Subcutaneous abdominal adipose tissue (tissue), 5 donors: ENCODE results near the gene POLR1G.

Experiments
- H3K27ac ChIP-seq: one replicate; pipeline ENCODE4 v1.7.0; 2013; ENCODE audit warnings: low read depth, mild to moderate bottlenecking, inconsistent platforms, low read length, moderate library complexity
- H3K27me3 ChIP-seq, 5 donors: one replicate each; pipeline ENCODE4 v1.7.0; 2013; ENCODE audit warnings: low read length in 5 of 5, inconsistent platforms in 1 of 5; ENCODE audit not compliant: control insufficient read depth in 5 of 5, insufficient read depth in 4 of 5
- H3K36me3 ChIP-seq, 5 donors: one replicate each; pipeline ENCODE4 v1.7.0; 2013; ENCODE audit warnings: low read length in 5 of 5; ENCODE audit not compliant: control insufficient read depth in 5 of 5, insufficient read depth in 5 of 5
- H3K4me1 ChIP-seq, 5 donors: one replicate each; pipeline ENCODE4 v1.7.0; 2013; ENCODE audit warnings: low read length in 5 of 5, mild to moderate bottlenecking in 3 of 5, moderate library complexity in 1 of 5; ENCODE audit not compliant: control insufficient read depth in 5 of 5, insufficient read depth in 5 of 5
- H3K4me3 ChIP-seq, 5 donors: one replicate each; pipeline ENCODE4 v1.7.0; 2013; ENCODE audit warnings: low read length in 5 of 5, low read depth in 1 of 5
- H3K9ac ChIP-seq, 5 donors: one replicate each; pipeline ENCODE4 v1.7.0; 2013; ENCODE audit warnings: low read length in 5 of 5, mild to moderate bottlenecking in 4 of 5, moderate library complexity in 3 of 5
- H3K9me3 ChIP-seq, 5 donors: one replicate each; pipeline ENCODE4 v1.7.0; 2013; ENCODE audit warnings: low read length in 5 of 5; ENCODE audit not compliant: control insufficient read depth in 5 of 5
- donor health status: healthy.
- donor health status: healthy.
- donor health status: healthy.
- donor health status: healthy.
- donor health status: healthy.

The POLR1G gene, protein sequence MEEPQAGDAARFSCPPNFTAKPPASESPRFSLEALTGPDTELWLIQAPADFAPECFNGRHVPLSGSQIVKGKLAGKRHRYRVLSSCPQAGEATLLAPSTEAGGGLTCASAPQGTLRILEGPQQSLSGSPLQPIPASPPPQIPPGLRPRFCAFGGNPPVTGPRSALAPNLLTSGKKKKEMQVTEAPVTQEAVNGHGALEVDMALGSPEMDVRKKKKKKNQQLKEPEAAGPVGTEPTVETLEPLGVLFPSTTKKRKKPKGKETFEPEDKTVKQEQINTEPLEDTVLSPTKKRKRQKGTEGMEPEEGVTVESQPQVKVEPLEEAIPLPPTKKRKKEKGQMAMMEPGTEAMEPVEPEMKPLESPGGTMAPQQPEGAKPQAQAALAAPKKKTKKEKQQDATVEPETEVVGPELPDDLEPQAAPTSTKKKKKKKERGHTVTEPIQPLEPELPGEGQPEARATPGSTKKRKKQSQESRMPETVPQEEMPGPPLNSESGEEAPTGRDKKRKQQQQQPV

DNA sequence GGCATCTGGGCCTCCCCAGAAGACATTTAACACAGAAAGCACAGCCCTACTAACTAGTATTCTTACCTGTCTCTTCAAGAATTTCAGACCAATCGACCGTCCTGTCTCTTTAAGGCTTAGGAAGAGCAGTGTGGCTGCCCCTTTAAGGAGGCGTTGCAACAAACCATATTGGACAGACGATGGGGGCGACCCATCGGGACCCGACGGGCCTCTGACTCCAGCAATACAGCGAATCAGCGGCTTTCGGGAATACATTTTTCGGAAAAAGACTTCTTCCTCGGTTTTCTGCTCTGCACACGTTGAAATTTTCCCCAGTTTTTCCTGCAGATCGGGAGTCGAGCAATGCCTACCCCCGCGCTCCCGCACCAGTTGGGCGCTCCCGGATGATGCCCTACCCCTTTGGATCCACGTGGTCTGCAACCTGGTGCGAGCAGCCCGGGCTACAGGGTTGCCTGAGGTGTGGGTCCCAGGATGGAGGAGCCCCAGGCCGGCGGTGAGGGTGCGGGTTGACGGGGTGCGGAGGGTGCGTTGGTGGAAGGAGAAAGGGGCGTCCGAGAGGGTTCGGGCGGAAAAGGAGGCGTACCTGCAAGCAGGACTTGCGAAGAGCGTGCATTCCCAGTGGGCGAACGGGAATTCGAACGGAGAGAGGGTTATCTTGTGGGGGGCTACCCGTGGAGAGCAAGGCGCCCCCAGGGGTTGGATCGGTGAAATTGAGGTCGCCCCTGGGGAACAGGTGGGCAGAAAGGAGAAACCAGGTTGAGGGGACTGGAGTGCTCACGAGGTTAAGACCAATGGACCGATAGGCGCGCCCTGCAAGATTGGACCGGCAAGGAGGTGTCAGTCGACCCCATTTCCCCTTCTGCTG, at the start of gene POLR1G:
Gene POLR1G, plus strand, starts transcription at position 419 of the 865 bp plus-strand sequence. Its CDS starts 53 bp downstream, at position 472.
- Histone ChIP-seq H3K27ac (peak within 1 kb of the TSS; percentile 87), H3K9me3 (no peaks in the 10 kb centered on the region), H3K36me3 (peaks cover 0 to 7% (median 0%) of the 10 kb centered on the region in 5 donors), H3K9ac (peak within 1 kb of the TSS; percentile 50 to 86 (median 85)), H3K27me3 (peaks cover 0 to 15% (median 7%) of the 10 kb centered on the region in 5 donors), H3K4me1 (peaks cover 10 to 70% (median 47%) of the 10 kb centered on the region in 5 donors), H3K4me3 (peak within 1 kb of the TSS; percentile 76 to 93 (median 85))

DNA sequence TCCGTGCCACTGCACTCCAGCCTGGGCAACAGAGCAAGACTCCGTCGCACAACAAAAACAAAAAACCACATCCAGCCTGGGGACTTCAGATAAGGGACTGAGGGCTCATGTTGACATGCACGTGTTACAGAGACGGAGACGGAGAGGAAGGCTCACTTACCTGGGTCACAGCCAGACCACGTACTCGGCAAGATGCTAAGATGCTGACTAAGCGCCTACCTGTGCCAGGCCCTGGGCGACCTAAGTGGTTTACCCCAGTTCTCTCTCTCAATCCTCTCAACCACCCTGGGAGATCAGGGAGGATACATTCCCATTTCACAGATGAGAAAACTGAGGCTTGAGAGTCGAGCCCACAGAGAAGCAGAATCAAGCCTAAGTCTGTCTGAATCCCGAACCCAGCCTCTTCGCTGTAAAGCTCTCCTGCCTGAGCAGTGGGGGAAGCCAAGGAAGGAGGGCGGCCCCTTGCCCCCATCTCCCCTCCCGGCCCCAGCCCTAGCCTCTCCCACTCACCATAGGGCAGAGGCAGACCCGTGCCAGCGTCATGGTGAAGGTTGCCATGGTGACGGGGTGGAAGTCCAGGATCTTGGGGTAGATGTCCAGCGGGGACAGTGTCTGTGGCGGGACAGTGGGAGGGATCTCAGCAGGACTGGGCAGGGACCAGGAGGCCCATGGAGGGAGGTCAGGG, 49.5 kb upstream of the POLR1G start:
- Histone ChIP-seq H3K9me3 (no peaks in the 10 kb centered on the region), H3K27ac (no peak overlapping the region), H3K4me1 (no peaks in the 10 kb centered on the region), H3K27me3 (no peaks in the 10 kb centered on the region), H3K36me3 (peaks cover 0 to 77% (median 55%) of the 10 kb centered on the region in 5 donors), H3K9ac (no peak overlapping the region), H3K4me3 (no peak overlapping the region)

DNA sequence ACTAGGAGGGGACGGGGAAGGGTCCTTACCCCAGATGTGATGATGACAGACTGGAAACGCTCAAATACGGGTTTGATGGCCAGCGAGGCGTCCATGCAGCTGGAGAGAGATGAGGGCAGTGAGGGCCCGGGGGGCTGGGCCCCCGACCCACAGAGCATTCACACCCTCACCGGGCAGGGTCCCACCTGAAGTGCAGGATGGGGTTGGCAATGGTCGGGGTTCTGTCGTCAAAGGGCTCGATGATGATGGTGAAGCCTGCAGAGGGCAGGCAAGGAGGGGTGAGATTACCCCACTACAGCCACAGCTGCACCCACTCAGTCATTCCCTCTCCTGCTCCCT, 49.0 kb upstream of the POLR1G start:
- no peak overlapping the region for H3K9ac ChIP-seq
- H3K4me3 ChIP-seq: no peak overlapping the region
- no peaks in the 10 kb centered on the region for H3K4me1 ChIP-seq
- H3K36me3 ChIP-seq: peaks cover 0 to 74% (median 53%) of the 10 kb centered on the region in 5 donors
- H3K9me3 ChIP-seq: no peaks in the 10 kb centered on the region
- H3K27ac ChIP-seq: no peak overlapping the region
- no peaks in the 10 kb centered on the region for H3K27me3 ChIP-seq

DNA sequence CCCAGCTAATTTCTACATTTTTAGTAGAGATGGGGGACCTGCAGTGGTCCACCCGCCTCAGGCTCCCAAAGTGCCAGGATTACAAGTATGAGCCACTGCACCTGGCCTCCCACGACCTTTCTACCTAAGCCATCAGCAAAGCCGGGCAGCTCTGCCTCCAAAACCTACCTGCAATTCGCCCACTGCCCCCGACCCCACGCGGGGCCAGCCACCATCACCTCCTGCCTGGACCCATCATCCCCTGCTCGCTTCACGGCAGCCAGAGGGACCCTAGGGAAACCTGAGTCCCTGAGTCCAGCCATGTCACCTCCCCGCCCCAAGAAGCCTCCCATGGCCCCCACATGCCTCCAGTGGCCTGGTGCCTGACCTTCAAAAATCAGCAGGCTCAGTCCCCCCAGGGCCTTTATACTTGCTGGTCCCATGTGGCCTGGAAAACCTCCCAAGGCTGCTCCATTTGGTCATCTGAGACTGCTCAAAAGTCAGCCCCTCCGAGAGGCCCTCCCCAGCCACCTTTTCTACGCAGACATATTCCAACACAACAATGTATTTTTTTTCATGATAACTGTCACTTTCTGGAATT, 48.1 kb upstream of the POLR1G start:
- Histone ChIP-seq H3K9ac (no peak overlapping the region), H3K9me3 (no peaks in the 10 kb centered on the region), H3K4me1 (no peaks in the 10 kb centered on the region), H3K4me3 (no peak overlapping the region), H3K36me3 (peaks cover 0 to 74% (median 49%) of the 10 kb centered on the region in 5 donors), H3K27me3 (no peaks in the 10 kb centered on the region), H3K27ac (no peak overlapping the region)

DNA sequence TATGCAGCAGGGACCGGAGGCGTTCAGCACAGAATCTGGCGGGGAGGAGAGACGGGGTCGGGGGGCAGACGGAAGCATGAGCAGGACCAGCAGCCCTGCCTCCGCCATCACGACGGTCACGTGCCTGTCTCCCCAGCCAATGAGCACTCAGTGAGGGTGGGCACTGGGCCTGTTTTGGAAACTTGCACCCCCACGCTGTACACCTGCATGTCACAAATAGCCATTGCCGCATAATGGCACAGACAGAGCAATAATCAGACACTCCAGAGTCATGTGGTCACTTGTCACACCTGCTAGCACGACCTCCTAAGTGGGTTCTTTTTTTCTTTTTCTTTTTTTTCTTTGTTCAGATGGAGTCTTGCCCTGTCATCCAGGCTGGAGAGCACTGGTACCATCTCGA, 44.8 kb upstream of the POLR1G start:
- Histone ChIP-seq H3K27ac (no peak overlapping the region), H3K36me3 (peaks cover 0 to 59% (median 34%) of the 10 kb centered on the region in 5 donors)

DNA sequence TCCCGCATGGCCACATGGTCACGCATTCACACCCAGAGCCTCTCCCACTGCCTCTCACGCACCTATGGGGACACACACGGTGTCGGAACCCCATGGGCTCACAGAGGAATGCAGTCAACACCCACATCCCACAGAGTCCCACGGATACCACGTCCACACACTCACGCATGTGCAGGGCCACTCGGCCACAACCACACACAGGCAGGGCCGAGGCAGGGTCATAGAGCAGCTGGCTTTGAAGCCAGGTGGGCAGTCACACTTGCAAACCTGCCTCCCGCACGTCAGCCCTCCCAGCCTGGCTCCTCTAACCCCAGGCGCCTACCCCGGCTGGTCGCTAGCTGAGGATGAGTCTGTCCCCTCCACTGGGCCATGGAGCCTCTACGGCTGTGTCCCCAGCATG, 44.2 kb upstream of the POLR1G start:
- no peak overlapping the region for H3K4me3 ChIP-seq
- H3K4me1 ChIP-seq: no peaks in the 10 kb centered on the region
- H3K27ac ChIP-seq: no peak overlapping the region
- H3K27me3 ChIP-seq: no peaks in the 10 kb centered on the region
- no peaks in the 10 kb centered on the region for H3K9me3 ChIP-seq
- no peak overlapping the region for H3K9ac ChIP-seq
- peaks cover 0 to 52% (median 31%) of the 10 kb centered on the region in 5 donors for H3K36me3 ChIP-seq

More for the DNA sequence above, 44.8 kb upstream of the POLR1G start:
- Histone ChIP-seq H3K9me3 (no peaks in the 10 kb centered on the region), H3K4me3 (no peak overlapping the region), H3K27me3 (no peaks in the 10 kb centered on the region), H3K9ac (no peak overlapping the region), H3K4me1 (no peaks in the 10 kb centered on the region)

DNA sequence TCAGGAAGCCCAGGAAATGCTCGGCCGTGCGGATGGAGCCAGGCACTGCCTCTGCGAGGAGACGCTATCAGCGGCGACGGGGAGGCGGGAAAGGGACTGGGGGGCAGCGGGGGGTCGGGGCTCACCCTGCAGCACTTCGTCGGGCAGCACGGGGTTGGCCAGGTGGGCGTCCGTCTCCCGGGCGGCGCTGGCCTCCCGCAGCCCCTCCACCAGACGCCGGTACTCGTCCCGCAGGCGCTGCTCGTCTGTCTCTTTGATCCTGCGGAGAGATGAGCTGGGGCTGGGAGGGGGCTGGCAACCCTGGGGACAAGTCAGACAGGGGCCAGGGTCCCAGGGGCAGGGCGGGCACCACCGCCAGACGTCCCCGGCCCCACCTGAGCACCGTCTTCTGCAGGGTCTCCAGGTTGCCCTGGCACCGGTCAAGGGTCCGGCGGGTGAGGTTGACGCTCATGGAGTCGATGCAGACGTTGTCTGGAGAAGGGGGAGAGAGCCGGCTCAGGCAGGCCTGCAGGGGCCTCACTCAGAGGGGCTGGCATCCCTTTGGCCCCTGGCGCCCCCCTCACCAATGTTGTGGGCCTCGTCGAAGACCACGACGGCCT, 42.5 kb upstream of the POLR1G start:
- Histone ChIP-seq H3K36me3 (peaks cover 0 to 44% (median 28%) of the 10 kb centered on the region in 5 donors), H3K27ac (no peak overlapping the region), H3K4me1 (no peaks in the 10 kb centered on the region), H3K27me3 (no peaks in the 10 kb centered on the region), H3K4me3 (no peak overlapping the region), H3K9ac (no peak overlapping the region), H3K9me3 (no peaks in the 10 kb centered on the region)

DNA sequence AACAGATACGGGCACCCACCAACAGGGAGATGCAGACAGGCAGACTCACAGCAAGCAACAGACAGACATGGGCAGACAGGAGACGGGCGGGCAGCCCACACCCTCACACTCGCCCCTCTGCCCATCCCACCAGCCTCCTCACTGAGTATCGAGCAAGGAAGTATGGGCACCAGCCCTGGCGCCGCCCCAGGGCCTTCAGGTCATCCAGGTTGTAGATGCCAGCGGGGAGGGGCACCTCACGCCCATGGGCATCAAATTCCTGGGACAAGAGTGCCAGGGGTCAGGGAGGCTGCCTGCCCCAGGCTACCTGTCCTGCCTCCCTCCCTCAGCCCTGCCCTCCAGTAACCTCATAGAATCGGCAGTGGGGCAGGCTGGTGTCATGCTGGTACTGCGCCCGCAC, 41.7 kb upstream of the POLR1G start:
- peaks cover 0 to 37% (median 23%) of the 10 kb centered on the region in 5 donors for H3K36me3 ChIP-seq
- no peak overlapping the region for H3K4me3 ChIP-seq
- H3K27me3 ChIP-seq: no peaks in the 10 kb centered on the region
- no peaks in the 10 kb centered on the region for H3K9me3 ChIP-seq
- no peak overlapping the region for H3K9ac ChIP-seq
- peaks cover 0 to 3% (median 2%) of the 10 kb centered on the region in 5 donors for H3K4me1 ChIP-seq
- H3K27ac ChIP-seq: no peak overlapping the region

DNA sequence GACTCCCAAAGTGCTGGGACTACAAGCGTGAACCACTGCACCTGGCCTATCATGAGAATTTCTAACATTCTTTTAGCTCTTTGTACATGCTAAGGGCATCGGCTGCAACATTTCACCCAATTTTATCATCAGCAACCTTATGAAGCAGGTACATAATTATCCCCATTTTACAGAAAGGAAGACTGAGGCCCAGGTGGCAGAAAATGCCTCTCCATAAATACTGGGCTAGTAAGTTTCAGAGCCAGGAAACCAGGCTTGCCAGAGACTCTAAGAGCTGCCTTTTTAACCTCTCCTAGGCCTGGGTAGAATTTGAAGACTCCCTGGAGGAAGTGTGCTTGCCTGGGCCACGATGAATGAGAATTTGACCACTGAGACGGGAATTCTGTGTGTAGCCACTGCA, 38.3 kb upstream of the POLR1G start:
- Histone ChIP-seq H3K9ac (no peak overlapping the region), H3K27ac (no peak overlapping the region), H3K36me3 (peaks cover 0 to 17% (median 6%) of the 10 kb centered on the region in 5 donors), H3K4me1 (peaks cover 0 to 10% (median 10%) of the 10 kb centered on the region in 5 donors), H3K27me3 (no peaks in the 10 kb centered on the region), H3K9me3 (no peaks in the 10 kb centered on the region), H3K4me3 (no peak overlapping the region)
